ENCODE measurements around the gene SMIM45.

The SMIM45 gene

GRCh38 chr22:41976961-41977566, 25.1 kb downstream of the SMIM45 start:
- TF ChIP-seq CTCF (IDR thresholded peaks at IDR 0.05) (no peak), ZFX (IDR thresholded peaks at IDR 0.05; ENCODE audit: borderline replicate concordance) (no peak)
- no peak overlapping the region for H3K27ac ChIP-seq

- no peak overlapping the region for H3K27ac ChIP-seq
- TF ChIP-seq ZFX (IDR thresholded peaks at IDR 0.05; ENCODE audit: borderline replicate concordance) (no peak), CTCF (IDR thresholded peaks at IDR 0.05) (no peak)
Measured at GRCh38 chr22:41978732-41979131, 26.8 kb downstream of the SMIM45 start.

- H3K27ac ChIP-seq, result no peak overlapping the region
- TF ChIP-seq CTCF (IDR thresholded peaks at IDR 0.05), result no peak
- no peak for TF ChIP-seq ZFX (IDR thresholded peaks at IDR 0.05; ENCODE audit: borderline replicate concordance)
Measured at GRCh38 chr22:41979423-41980250, 27.7 kb downstream of the SMIM45 start.

GRCh38 chr22:41982865-41983264, 30.9 kb downstream of the SMIM45 start:
- no peak overlapping the region for H3K27ac ChIP-seq
- TF ChIP-seq ZFX (IDR thresholded peaks at IDR 0.05; ENCODE audit: borderline replicate concordance), result no peak
- no peak for TF ChIP-seq CTCF (IDR thresholded peaks at IDR 0.05)

- H3K27ac ChIP-seq, result no peak overlapping the region
- TF ChIP-seq CTCF (IDR thresholded peaks at IDR 0.05) (no peak), ZFX (IDR thresholded peaks at IDR 0.05; ENCODE audit: borderline replicate concordance) (no peak)
Measured at GRCh38 chr22:41983513-41984405, 31.8 kb downstream of the SMIM45 start.

- H3K27ac ChIP-seq, result no peak overlapping the region
- TF ChIP-seq CTCF (IDR thresholded peaks at IDR 0.05) (no peak), ZFX (IDR thresholded peaks at IDR 0.05; ENCODE audit: borderline replicate concordance) (no peak)
Measured at GRCh38 chr22:41987276-41987675, 35.3 kb downstream of the SMIM45 start.

Measured in 22Rv1 (cell line).